G401.6 (cell line): ENCODE results near the gene ACSM4.
"Not testable (repeated sequence)": the region's sequence is repeated elsewhere in the genome, so short reads cannot be mapped to it uniquely, and the experiment has no call there.

Experiments used
- FAIRE-seq: peaks from 2 replicates; lab custom pipeline; 2012; peaks lifted over from hg19 to GRCh38; lab: Jason Lieb, UNC

ACSM4 gene

DNA sequence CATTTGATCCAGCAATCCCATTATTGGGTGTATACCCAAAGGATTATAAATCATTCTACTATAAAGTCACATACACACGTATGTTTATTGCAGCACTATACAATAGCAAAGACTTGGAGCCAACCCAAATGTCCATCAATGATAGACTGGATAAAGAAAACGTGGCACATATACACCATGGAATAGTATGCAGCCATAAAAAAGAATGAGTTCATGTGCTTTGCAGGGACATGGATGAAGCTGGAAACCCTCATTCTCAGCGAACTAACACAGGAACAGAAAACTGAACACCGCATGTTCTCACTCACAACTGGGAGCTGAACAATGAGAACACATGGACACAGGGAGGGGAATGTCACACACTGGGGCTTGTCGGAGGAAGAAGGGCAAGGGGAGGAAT lies 33.9 kb downstream of the ACSM4 start:
- not testable (repeated sequence) for FAIRE-seq

DNA sequence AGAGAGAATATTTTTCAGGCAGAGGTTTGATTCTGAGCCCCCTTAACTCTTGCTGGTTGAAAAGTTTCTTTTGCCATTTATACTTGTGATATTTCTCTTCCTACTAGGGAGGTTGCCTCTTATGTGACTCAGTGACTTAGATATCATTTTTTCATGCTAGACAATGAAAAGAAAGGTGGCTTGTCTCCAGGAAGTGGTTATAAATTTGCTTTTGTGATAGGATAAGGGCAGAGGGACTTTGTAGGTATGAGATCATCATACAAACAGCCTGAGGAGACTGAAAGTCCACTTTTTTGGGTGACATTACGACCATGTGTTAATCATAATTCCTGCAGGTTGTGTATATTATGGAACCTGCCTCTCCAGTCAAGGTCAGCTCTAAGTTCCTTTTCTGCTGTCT lies 35.8 kb downstream of the ACSM4 start:
- no peak for FAIRE-seq

- no peak for FAIRE-seq
Measured at GRCh38 chr12:7344833-7345606, 41.1 kb downstream of the ACSM4 start.

DNA sequence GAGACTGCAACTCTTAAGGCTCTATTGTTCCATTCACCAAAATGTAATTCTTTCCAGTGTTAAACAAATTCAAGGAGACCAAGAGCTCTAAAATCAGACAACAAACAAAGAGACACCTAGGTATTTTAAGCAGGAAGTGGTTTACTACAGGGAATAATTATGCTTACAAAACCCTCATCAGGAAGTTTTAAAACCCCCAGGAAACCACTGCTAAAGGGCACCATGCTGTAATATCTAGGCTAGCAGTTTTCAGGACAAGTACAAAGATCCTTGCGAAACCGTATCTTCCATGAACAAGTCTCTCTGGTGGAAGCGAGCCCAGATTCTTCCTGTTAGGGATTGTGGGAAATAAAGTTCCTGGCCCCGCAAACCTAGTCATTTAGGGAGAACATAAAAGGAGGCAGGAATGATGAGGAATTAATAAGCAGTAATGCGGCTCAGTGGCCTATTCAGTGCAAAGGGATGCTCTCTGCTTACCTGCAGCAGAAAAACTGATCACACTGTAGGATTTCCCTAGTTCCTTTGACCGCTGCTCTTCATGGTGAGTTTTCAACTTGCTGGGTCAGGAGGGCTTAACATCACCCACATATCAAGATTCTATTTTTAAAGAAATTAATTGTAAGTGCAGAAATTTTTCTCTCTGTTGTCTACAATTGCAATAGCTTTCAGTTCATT lies 42.8 kb downstream of the ACSM4 start:
- FAIRE-seq = no peak

DNA sequence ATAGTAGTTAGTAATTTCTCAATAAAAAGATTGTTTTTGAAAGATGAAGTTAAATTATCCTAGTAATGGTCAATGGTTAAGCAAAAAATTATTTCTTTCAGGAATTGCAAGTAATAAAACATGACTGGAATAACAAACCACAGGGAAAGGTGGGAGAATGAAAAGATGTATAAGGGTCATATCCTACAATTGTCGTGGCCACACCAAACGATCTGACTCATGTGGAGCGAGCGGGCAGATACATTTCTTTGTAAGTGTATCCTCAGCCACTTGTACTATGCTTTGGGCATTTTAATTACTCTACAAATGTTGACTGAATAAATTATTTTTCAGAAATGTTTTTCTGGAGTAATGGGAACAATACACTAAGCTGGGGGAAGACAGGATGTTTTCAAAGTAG lies 45.5 kb downstream of the ACSM4 start:
- FAIRE-seq = no peak

DNA sequence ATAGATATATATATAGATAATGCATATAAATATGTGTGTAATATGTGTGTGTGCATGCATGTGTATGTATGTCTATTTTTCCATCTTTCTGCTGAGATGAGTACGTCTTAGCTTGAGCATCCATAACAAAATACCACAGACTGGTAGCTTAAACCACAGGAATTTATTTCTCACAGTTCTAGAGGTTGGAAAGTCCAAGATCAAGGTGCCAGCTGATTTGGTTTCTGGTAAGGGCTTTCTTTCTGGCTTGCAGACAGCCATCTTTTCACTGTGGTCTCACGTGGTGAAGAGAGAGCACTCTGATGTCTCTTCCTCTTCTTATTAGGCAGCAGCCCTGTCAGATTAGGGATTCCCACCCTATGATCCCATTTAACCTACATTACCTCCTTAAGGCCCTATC lies 47.3 kb downstream of the ACSM4 start:
- FAIRE-seq = no peak

DNA sequence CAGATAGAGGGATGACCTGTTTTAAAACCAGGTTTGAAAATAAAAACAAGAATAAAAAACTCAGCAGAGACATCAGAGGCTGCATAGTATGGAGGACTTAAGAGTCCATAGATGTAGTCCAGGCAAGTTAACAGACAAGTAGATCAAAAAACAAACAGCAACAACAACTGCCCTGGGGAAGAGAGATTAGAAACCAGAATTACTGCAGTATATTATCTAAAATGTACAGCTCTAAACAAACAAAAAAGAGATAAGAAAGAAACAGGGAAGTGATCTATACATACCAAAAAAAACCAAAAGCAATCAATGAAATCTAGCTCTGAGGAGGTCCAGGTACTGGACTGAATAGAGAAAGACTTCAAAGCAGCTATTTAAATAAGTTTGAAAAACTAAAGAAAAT lies 48.8 kb downstream of the ACSM4 start:
- no peak for FAIRE-seq

DNA sequence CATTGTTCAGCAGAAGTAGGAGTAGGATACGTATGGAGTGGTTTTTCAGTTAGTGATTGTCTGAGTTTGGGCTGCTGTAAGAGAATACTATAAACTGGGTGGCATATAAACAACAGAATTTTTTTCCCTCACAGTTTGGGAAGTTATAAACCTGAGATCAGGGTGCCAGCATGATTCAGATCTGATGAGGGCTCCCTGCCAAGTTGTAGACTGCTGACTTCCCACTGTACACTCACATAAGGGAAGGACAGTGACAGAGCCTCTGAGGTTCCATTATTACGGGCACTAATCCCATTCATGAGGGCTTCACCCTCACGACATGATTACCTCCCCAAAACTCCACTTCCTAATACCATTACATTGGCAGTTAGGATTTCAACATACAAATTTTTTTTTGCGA lies 50.7 kb downstream of the ACSM4 start:
- no peak for FAIRE-seq

- FAIRE-seq = no peak
Measured at GRCh38 chr12:7361265-7361664, 57.4 kb downstream of the ACSM4 start.

DNA sequence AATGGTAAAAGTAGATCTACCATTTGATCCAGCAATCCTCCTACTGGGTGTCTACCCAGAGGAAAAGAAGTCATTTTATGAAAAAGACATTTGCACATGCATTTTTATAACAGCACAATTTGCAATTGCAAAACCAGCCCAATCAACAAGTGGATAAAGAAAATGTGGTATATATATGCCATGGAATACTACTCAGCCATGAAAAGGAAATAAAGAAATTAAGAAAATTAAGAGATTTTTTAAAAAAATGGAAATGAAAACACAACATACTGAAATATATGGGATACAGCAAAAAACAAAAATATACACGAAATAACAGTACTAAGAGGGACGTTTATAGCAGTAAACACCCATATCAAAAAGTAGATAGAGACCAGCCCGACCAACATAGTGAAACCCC lies 58.9 kb downstream of the ACSM4 start:
- no peak for FAIRE-seq

DNA sequence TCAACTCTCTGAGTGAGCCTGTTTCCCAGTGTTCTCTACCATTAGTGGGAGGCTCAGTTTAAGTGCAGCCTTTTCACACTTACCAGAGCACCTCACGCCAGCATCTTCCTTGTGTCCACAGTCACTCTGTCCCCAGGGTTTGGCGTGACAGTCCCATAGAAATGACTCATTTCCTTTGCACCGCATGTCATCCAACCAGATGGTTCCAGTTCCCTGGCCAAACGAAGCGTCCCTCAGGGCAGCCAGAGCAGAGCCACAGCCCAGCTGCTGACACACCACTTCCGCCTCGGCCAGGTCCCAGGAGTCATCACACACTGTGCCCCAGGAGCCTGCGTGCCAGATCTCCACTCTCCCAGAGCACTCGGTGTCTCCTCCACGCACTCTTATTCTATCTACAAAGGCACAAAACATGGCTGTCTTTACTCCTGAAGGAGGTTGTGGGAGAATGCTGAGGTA lies 65.4 kb downstream of the ACSM4 start:
- no peak for FAIRE-seq

DNA sequence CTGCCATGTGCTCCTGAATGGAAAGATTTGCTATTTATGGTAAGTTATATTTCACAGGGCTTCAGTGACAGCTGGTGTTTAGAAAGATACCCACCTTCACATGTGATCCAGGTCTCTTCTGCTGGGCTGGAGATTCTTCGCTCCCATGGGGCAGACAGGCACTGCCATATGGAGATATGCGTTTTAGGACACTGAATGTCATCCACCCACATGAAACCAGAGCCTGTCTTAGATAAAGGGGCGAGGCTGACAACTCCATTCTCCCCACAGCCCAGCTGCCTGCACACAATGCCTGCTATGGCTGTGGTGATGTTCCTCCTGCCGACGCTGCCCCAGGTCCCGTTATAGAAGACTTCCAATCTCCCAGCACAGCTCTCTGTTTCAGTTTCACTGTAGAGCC lies 69.4 kb downstream of the ACSM4 start:
- no peak for FAIRE-seq

DNA sequence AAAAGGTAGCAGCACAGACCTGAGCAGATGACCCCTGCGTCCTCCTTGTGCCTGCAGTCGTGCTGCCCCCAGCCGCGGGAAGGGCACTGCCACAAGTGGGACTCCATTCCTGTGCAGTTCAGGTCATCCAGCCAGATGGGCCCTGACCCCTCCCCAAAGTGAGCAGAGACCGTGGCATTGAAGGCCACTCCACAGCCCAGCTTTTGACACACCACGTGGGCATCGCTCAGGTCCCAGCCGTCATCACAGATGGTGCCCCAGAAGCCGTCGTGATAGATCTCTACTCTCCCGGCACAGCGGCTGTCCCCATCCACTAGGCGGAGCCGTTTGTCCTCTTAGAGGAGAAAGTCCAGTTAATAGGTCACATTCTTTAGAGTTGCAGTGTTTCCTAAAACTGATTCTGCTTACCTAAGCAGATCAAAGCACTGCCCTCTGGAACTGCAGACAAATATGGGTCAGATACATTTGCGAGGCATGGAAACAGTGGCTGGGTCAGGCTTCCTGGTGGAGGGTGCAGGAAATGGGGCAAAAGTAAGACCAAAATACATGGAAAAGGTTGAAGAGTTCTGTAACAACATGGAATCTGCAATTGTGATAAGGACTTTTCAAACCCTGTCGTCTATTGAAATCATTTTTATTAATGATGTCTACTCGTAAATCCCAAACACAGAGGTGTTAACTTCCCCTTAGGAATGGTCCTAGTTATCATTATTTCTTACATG lies 70.7 kb downstream of the ACSM4 start:
- no peak for FAIRE-seq

DNA sequence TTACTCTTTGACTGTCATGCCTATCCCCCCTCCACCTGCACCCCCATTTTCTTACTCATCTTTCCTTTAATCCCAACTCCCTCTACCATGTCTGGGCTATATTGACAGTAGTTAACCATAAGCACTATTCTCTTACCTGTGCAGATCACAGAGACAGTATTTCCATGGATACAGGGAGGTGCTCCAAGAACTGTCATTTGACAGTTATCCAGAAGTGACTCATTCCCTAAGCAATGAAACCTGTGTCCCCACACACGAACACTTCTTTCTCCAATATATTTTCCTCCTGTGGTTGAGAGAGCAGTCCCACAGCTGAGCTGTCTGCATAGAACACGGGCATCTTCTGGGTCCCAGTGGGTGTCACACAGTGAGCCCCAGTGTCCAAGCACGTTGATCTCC lies 71.3 kb downstream of the ACSM4 start:
- FAIRE-seq = no peak

DNA sequence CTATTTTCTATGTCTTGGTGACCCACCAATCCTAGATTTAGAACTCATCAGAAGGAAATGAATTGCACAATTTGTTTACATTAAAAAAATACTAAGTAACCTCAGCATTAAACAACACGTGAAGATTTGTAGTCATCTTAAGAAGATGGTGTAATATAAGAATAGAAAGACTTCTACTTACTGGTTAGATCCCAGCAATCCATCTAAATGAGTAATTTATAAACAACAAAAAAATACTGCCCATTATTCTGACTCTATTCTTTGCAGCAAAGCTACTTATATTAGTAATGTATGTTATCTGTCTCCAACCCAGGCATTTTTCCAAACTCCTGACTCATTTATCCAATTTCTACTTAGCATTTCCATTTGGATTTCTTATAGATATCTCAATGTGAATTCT lies 72.3 kb downstream of the ACSM4 start:
- FAIRE-seq = no peak
